ENCODE data around the gene KIRREL3. TPM values are rescaled to one million over a fixed set of nuclear protein-coding genes. Genes with fewer than 3 reads are reported as not detected.

Gene KIRREL3
- total and polyA plus RNA-seq, 2 of the 4 experiments (the other 2 are of a cell fraction): 10.9 to 15.9 TPM

GRCh38 chr11:126821827-126822226, 178.7 kb downstream of the KIRREL3 start:
- dilution Hi-C loops (cut with HindIII; ENCODE audit: low sequenced_read_pairs, unreplicated experiment): no loop called here
- Histone ChIP-seq H2AK5ac (ENCODE audit: low read depth, low read length) (no peak overlapping the region), H3K4me2 (ENCODE audit: low read depth, low read length) (no peak overlapping the region), H3K4me1 (ENCODE audit: control insufficient read depth, insufficient read depth, low read length) (peaks cover 9% of the 10 kb centered on the region), H3K23ac (ENCODE audit: low read depth, low read length) (no peak overlapping the region), H2AK9ac (replicated peaks; ENCODE audit: low read depth, low read length, poor library complexity) (no peak overlapping the region), H3K14ac (replicated peaks; ENCODE audit: low read depth, low read length) (no peak overlapping the region), H3K9ac (ENCODE audit: low read depth, low read length) (no peak overlapping the region), H4K91ac (ENCODE audit: insufficient read depth, low read depth, low read length) (no peak overlapping the region), H3K18ac (ENCODE audit: low read depth, low read length) (no peak overlapping the region), H4K5ac (ENCODE audit: low read depth, low read length) (no peak overlapping the region), H3K9me3 (ENCODE audit: control insufficient read depth, insufficient read depth, low read length) (no peaks in the 10 kb centered on the region), H4K8ac (ENCODE audit: low read depth in 2 of 2, low read length in 2 of 2) (no peak overlapping the region), H3K79me1 (ENCODE audit: low read depth in 1 of 2, low read length in 2 of 2) (peaks cover 3 to 12% of the 10 kb centered on the region in 2 experiments; a peak in 3 of 4 replicates), H3K56ac (ENCODE audit: extremely low read depth, insufficient read depth, low read length) (no peak overlapping the region), H3K4ac (ENCODE audit: low read depth, low read length) (no peak overlapping the region), H3K4me3 (ENCODE audit: insufficient read depth, low read depth, low read length) (no peak overlapping the region), H2BK15ac (ENCODE audit: low read depth, low read length) (no peak overlapping the region), H2AFZ (replicated peaks; ENCODE audit: low read length, poor library complexity) (no peak overlapping the region), H2BK5ac (ENCODE audit: low read depth, low read length, poor library complexity, severe bottlenecking) (no peak overlapping the region), H3K36me3 (ENCODE audit: control insufficient read depth, insufficient read depth, low read length) (no peaks in the 10 kb centered on the region), H4K20me1 (ENCODE audit: insufficient read depth, low read length) (no peaks in the 10 kb centered on the region), H2BK120ac (ENCODE audit: low read depth, low read length) (no peak overlapping the region), H3K27me3 (ENCODE audit: control insufficient read depth, insufficient read depth, low read length) (no peaks in the 10 kb centered on the region), H3K27ac (ENCODE audit: insufficient read depth, low read length) (no peak overlapping the region), H2BK20ac (ENCODE audit: low read depth, low read length) (no peak overlapping the region), H3K9me1 (ENCODE audit: insufficient read depth, low read length) (peaks cover 12% of the 10 kb centered on the region)
- ATAC-seq (ENCODE audit: low read depth): no peak
- TF ChIP-seq MAZ (IDR thresholded peaks at IDR 0.05; ENCODE audit: borderline replicate concordance, low read depth, low read length): no peak
- no peak for TF ChIP-seq POLR2A (IDR thresholded peaks at IDR 0.05; ENCODE audit: low read depth, low read length)
- no peak for TF ChIP-seq USF2 (IDR thresholded peaks at IDR 0.05; ENCODE audit: low read depth, low read length)
- TF ChIP-seq CEBPB (IDR thresholded peaks at IDR 0.05; ENCODE audit: low read depth, low read length): no peak
- ChIA-PET POLR2A (ENCODE audit: unreplicated experiment) (no interaction called here), CTCF (interaction anchor here (0.6 kb wide), 1 partner anchor 158 kb away, joined by 3 read pairs; no protein-coding TSS in a partner anchor)
- BruUV-seq (replicated peaks): no TSS peak
- no CpG with 5 or more reads among the region's 1 CpG for WGBS, 2 experiments (ENCODE audit: extremely low coverage in 2 of 2, insufficient read length in 1 of 2)
- intact Hi-C loops (cut with micrococcal nuclease): no loop called here
- DNase-seq: no peak
- in situ Hi-C loops (cut with MboI; ENCODE audit: low sequenced_read_pairs): no loop called here

Data from IMR-90 (cell line).